Liver (tissue), 9 donors: ENCODE measurements around the gene NUDT14. TPM values are rescaled to one million over a fixed set of nuclear protein-coding genes. Genes with fewer than 3 reads are reported as not detected.

Source experiments
- DNase-seq: peaks from one replicate; pipeline ENCODE4 v3.0.0-alpha.2; 2017; ENCODE audit warnings: low spot score
- H3K27ac ChIP-seq, 2 donors: one replicate each; pipeline ENCODE4 v1.7.0; 2013; ENCODE audit warnings: inconsistent platforms in 2 of 2, low read length in 2 of 2, control low read depth in 1 of 2, low read depth in 1 of 2, mild to moderate bottlenecking in 1 of 2
- H3K27me3 ChIP-seq, 4 donors: one replicate each; pipeline versions ENCODE4 v1.6.1 to v1.7.0; 2013; ENCODE audit warnings: low read length in 3 of 4, inconsistent platforms in 1 of 4, mild to moderate bottlenecking in 1 of 4, moderate library complexity in 1 of 4; ENCODE audit not compliant: control insufficient read depth in 4 of 4, insufficient read depth in 4 of 4
- H3K36me3 ChIP-seq, 4 donors: one replicate each; pipeline versions ENCODE4 v1.6.1 to v1.7.0; 2013; ENCODE audit warnings: low read length in 3 of 4, mild to moderate bottlenecking in 3 of 4, low read depth in 1 of 4, moderate library complexity in 1 of 4; ENCODE audit not compliant: control insufficient read depth in 4 of 4, insufficient read depth in 3 of 4
- H3K4me1 ChIP-seq, 4 donors: one replicate each; pipeline versions ENCODE4 v1.6.1 to v1.7.0; 2013; ENCODE audit warnings: low read length in 3 of 4, mild to moderate bottlenecking in 3 of 4, moderate library complexity in 1 of 4; ENCODE audit not compliant: control insufficient read depth in 4 of 4, insufficient read depth in 4 of 4
- H3K4me3 ChIP-seq, 3 donors: one replicate each; pipeline versions ENCODE4 v1.6.1 to v1.7.0; 2013; ENCODE audit warnings: low read length in 3 of 3, control low read depth in 1 of 3, low read depth in 1 of 3, mild to moderate bottlenecking in 1 of 3
- H3K9ac ChIP-seq, 2 donors: one replicate each; pipeline ENCODE4 v1.7.0; 2013; ENCODE audit warnings: low read length in 2 of 2, mild to moderate bottlenecking in 2 of 2, moderate library complexity in 2 of 2, control low read depth in 1 of 2, low read depth in 1 of 2
- H3K9me3 ChIP-seq, 4 donors: one replicate each; pipeline versions ENCODE4 v1.6.1 to v1.7.0; 2013; ENCODE audit warnings: low read length in 3 of 4; ENCODE audit not compliant: control insufficient read depth in 4 of 4
- CTCF ChIP-seq: fragments of 150-350 bp; IDR thresholded peaks from 2 replicates; pipeline ENCODE4 v1.5.1; 2017; ENCODE audit warnings: improper control_type of control experiment, low read depth, low read length; ENCODE audit not compliant: missing input control
- FOXA1 ChIP-seq: IDR thresholded peaks from 2 replicates; pipeline ENCODE4 v1.6.1; 2016; ENCODE audit warnings: antibody characterized with exemption
- FOXA2 ChIP-seq: IDR thresholded peaks from 2 replicates; pipeline ENCODE4 v1.6.1; 2016; ENCODE audit warnings: antibody characterized with exemption
- GABPA ChIP-seq, 2 donors: IDR thresholded peaks in 1 of 2; conservative IDR thresholded peaks in 1 of 2; 2 replicates each; pipeline ENCODE4 v1.6.1; 2016; ENCODE audit warnings: antibody characterized with exemption in 2 of 2, mild to moderate bottlenecking in 1 of 2, moderate library complexity in 1 of 2
- HNF4G ChIP-seq: IDR thresholded peaks from 2 replicates; pipeline ENCODE4 v1.6.1; 2016; ENCODE audit warnings: antibody characterized with exemption
- JUND ChIP-seq, 2 donors: IDR thresholded peaks; 2 replicates each; pipeline ENCODE4 v1.6.1; 2016; ENCODE audit warnings: antibody characterized with exemption in 2 of 2
- MAX ChIP-seq: IDR thresholded peaks from 2 replicates; pipeline ENCODE4 v1.6.1; 2016; ENCODE audit warnings: antibody characterized with exemption
- NR2F2 ChIP-seq: IDR thresholded peaks from 2 replicates; pipeline ENCODE4 v1.6.1; 2016; ENCODE audit warnings: antibody characterized with exemption
- RAD21 ChIP-seq, 2 donors: IDR thresholded peaks; 2 replicates each; pipeline ENCODE4 v1.6.1; 2016; ENCODE audit warnings: antibody characterized with exemption in 2 of 2, mild to moderate bottlenecking in 2 of 2
- RXRA ChIP-seq, 2 donors: IDR thresholded peaks; 2 replicates each; pipeline ENCODE4 v1.6.1; 2017 to 2018; ENCODE audit warnings: antibody characterized with exemption in 2 of 2, mild to moderate bottlenecking in 1 of 2
- SP1 ChIP-seq: IDR thresholded peaks from 2 replicates; pipeline ENCODE4 v1.6.1; 2018; ENCODE audit warnings: antibody characterized with exemption, mild to moderate bottlenecking
- ZBTB33 ChIP-seq: IDR thresholded peaks from 2 replicates; pipeline ENCODE4 v1.6.1; 2016; ENCODE audit warnings: antibody characterized with exemption
- WGBS: extraction: QIAGEN DNeasy Blood & Tissue Kit; methylation state at CpG from one replicate; pipeline ENCODE4 v1.1.7; 2013; 5-methylcytosine and 5-hydroxymethylcytosine counted together
- polyA plus RNA-seq, 2 donors: library from polyadenylated mRNA; stranded (reverse) in 1 of 2; unstranded in 1 of 2; fragments of 200-250 nt in 1 of 2; fragments of >200 nt in 1 of 2; fragmentation: Nextera tagmentation in 1 of 2; extraction: Ambion mirVana in 1 of 2; gene quantifications; one replicate each; pipeline versions ENCODE4 v1.2.1 to v1.2.3, GENCODE V29; 2013 to 2015
- total RNA-seq, 2 donors: library from RNA; depleted of rRNA; stranded (reverse); fragments of >200 nt; gene quantifications; one replicate each; pipeline ENCODE4 v1.2.3, GENCODE V29; 2014
- donor health status: healthy.
- donor health status: healthy.
- donor health status: healthy.
- donor health status: healthy.
- donor health status: healthy.

NUDT14 gene
- total and polyA plus RNA-seq, 4 donors = 3.8 to 24.2 (median 8.0) TPM

GRCh38 chr14:105172476-105172875 lies 8.6 kb downstream of the NUDT14 start:
- no peak overlapping the region for H3K9ac ChIP-seq
- H3K36me3 ChIP-seq = no peaks in the 10 kb centered on the region
- no peak for DNase-seq
- H3K4me3 ChIP-seq = no peak overlapping the region
- peaks cover 0 to 3% (median 0%) of the 10 kb centered on the region in 4 donors for H3K27me3 ChIP-seq
- WGBS = 66% methylated on average over 7 of the region's 7 CpGs
- no peak overlapping the region for H3K27ac ChIP-seq
- no peaks in the 10 kb centered on the region for H3K9me3 ChIP-seq
- peaks cover 0 to 13% (median 9%) of the 10 kb centered on the region in 4 donors for H3K4me1 ChIP-seq
- TF ChIP-seq FOXA2 (no peak), MAX (no peak), SP1 (no peak), GABPA (IDR thresholded peaks at IDR 0.05 in 1 of 2, conservative IDR thresholded peaks at IDR 0.05 in 1 of 2) (no peak), NR2F2 (no peak), RXRA (IDR thresholded peaks at IDR 0.05) (no peak), JUND (IDR thresholded peaks at IDR 0.05) (no peak), FOXA1 (no peak), CTCF (no peak)

- 44% methylated on average over 19 of the region's 19 CpGs for WGBS
- no peak for DNase-seq
- no peaks in the 10 kb centered on the region for H3K9me3 ChIP-seq
- peaks cover 0 to 12% (median 11%) of the 10 kb centered on the region in 4 donors for H3K4me1 ChIP-seq
- H3K9ac ChIP-seq = no peak overlapping the region
- no peak overlapping the region for H3K4me3 ChIP-seq
- H3K36me3 ChIP-seq = no peaks in the 10 kb centered on the region
- H3K27me3 ChIP-seq = peaks cover 0 to 3% (median 0%) of the 10 kb centered on the region in 4 donors
- no peak overlapping the region for H3K27ac ChIP-seq
- TF ChIP-seq NR2F2 (no peak), JUND (IDR thresholded peaks at IDR 0.05) (no peak), SP1 (no peak), RXRA (IDR thresholded peaks at IDR 0.05) (no peak), ZBTB33 (no peak), HNF4G (no peak), RAD21 (IDR thresholded peaks at IDR 0.05) (no peak)
Measured at GRCh38 chr14:105171004-105171673, 10.0 kb downstream of the NUDT14 start.
